Neural progenitor cell (in vitro differentiated cells): Measurements from ENCODE around the gene CLEC20A. TPM values are rescaled to one million over a fixed set of nuclear protein-coding genes. Genes with fewer than 3 reads are reported as not detected.

Experiments
- DNase-seq: peaks from one replicate; pipeline ENCODE4 v3.0.0-alpha.2; 2016; ENCODE audit warnings: low spot score
- H2AFZ ChIP-seq: fragments of 200-600 bp; sonication (generic); replicated peaks from 2 replicates; pipeline ENCODE4 v1.6.1; 2016; ENCODE audit warnings: antibody characterized with exemption
- H3F3A ChIP-seq: fragments of 200-600 bp; sonication (generic); 2 replicates; pipeline ENCODE4 v1.6.1; 2016; ENCODE audit warnings: antibody characterized with exemption, low read depth
- H3K27ac ChIP-seq: fragments of 200-600 bp; sonication (generic); 2 replicates; pipeline ENCODE4 v1.5.1; 2016; ENCODE audit warnings: mild to moderate bottlenecking
- H3K27me3 ChIP-seq: fragments of 200-600 bp; sonication (generic); 2 replicates; pipeline ENCODE4 v1.6.1; 2016; ENCODE audit warnings: mild to moderate bottlenecking, moderate library complexity
- H3K36me3 ChIP-seq: fragments of 200-600 bp; sonication (generic); 2 replicates; pipeline ENCODE4 v1.5.1; 2016
- H3K4me1 ChIP-seq: fragments of 200-600 bp; sonication (generic); 2 replicates; pipeline ENCODE4 v1.6.1; 2016; ENCODE audit warnings: mixed run types
- H3K4me2 ChIP-seq: fragments of 200-600 bp; sonication (generic); 2 replicates; pipeline ENCODE4 v1.6.1; 2016
- H3K4me3 ChIP-seq: fragments of 200-600 bp; sonication (generic); 2 replicates; pipeline ENCODE4 v1.5.1; 2016
- H3K79me2 ChIP-seq: fragments of 200-600 bp; sonication (generic); 2 replicates; pipeline ENCODE4 v1.6.1; 2016; ENCODE audit warnings: low read depth
- H3K9ac ChIP-seq: fragments of 200-600 bp; sonication (generic); 2 replicates; pipeline ENCODE4 v1.6.1; 2016
- H3K9me3 ChIP-seq: fragments of 200-600 bp; sonication (generic); 2 replicates; pipeline ENCODE4 v1.5.1; 2016; ENCODE audit warnings: low read depth
- H4K20me1 ChIP-seq: fragments of 200-600 bp; sonication (generic); 2 replicates; pipeline ENCODE4 v1.6.1; 2016; ENCODE audit warnings: low read depth
- H3K27ac Mint-ChIP-seq: 3 replicates; pipeline ENCODE4 v1.8.0; 2021; ENCODE audit warnings: mixed read lengths
- H3K27me3 Mint-ChIP-seq: 2 replicates; pipeline ENCODE4 v1.8.0; 2022; ENCODE audit warnings: low read depth, mild to moderate bottlenecking, inconsistent platforms, moderate library complexity, mixed read lengths; ENCODE audit not compliant: insufficient read depth
- H3K36me3 Mint-ChIP-seq: 3 replicates; pipeline ENCODE4 v1.8.0; 2021; ENCODE audit warnings: mixed read lengths
- H3K4me1 Mint-ChIP-seq: 3 replicates; pipeline ENCODE4 v1.8.0; 2021; ENCODE audit warnings: mixed read lengths
- H3K4me3 Mint-ChIP-seq: 3 replicates; pipeline ENCODE4 v1.8.0; 2021; ENCODE audit warnings: mild to moderate bottlenecking, moderate library complexity, mixed read lengths
- H3K9me3 Mint-ChIP-seq: 3 replicates; pipeline ENCODE4 v1.8.0; 2020; ENCODE audit warnings: mixed read lengths
- CTCF ChIP-seq: fragments of 200-600 bp; sonication (generic); IDR thresholded peaks from 2 replicates; pipeline ENCODE4 v1.5.1; 2017; ENCODE audit warnings: antibody characterized with exemption, mild to moderate bottlenecking
- EZH2 ChIP-seq: fragments of 200-600 bp; sonication (generic); IDR thresholded peaks from 2 replicates; pipeline ENCODE4 v1.6.1; 2017; ENCODE audit warnings: antibody characterized with exemption, mild to moderate bottlenecking, moderate library complexity
- EZH2phosphoT487 ChIP-seq: fragments of 200-600 bp; sonication (generic); IDR thresholded peaks from 2 replicates; pipeline ENCODE4 v1.6.1; 2017; ENCODE audit warnings: antibody characterized with exemption
- total RNA-seq: library from RNA; depleted of rRNA; stranded (reverse); fragments of >200 nt; gene quantifications from 2 replicates; pipeline ENCODE4 v1.2.3, GENCODE V29; 2015; ENCODE audit warnings: low replicate concordance

The CLEC20A gene
- total RNA-seq, 1 donor from 2014 or later: not detected

DNA sequence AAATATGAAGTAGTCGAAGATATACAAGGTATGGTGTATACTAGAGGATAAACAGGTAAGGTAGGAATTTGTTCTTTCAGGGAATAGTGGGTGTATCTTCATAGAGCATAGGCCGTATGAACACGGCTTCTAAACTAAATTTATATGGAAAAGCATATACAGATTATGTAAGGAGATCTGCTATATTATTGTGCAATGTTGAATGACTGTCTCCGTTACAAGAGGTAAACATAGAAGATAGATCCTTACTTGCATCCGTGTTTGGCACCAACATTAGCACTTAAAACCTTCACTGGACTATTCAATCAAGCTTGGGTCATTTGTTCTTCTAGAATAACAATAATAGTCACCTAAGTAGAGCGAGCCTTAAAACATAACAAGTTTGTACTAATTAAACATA is 45.9 kb downstream of the CLEC20A start:
- Mint-ChIP-seq H3K4me3 (no peak overlapping the region), H3K4me1 (no peaks in the 10 kb centered on the region), H3K27ac (no peak overlapping the region), H3K36me3 (peaks cover 3% of the 10 kb centered on the region), H3K27me3 (peaks cover 2% of the 10 kb centered on the region), H3K9me3 (no peaks in the 10 kb centered on the region)
- no peaks in the 10 kb centered on the region for H3F3A ChIP-seq
- H3K27ac ChIP-seq: no peak overlapping the region
- H3K9ac ChIP-seq: no peak overlapping the region
- H3K4me2 ChIP-seq: no peak overlapping the region
- no peak for DNase-seq
- H3K27me3 ChIP-seq: no peaks in the 10 kb centered on the region
- peaks cover 4% of the 10 kb centered on the region for H3K36me3 ChIP-seq
- no peak for TF ChIP-seq EZH2
- TF ChIP-seq EZH2phosphoT487: no peak
- TF ChIP-seq CTCF: no peak
- no peaks in the 10 kb centered on the region for H3K9me3 ChIP-seq
- no peaks in the 10 kb centered on the region for H3K79me2 ChIP-seq
- no peaks in the 10 kb centered on the region for H3K4me1 ChIP-seq
- no peak overlapping the region for H3K4me3 ChIP-seq
- no peaks in the 10 kb centered on the region for H4K20me1 ChIP-seq
- no peak overlapping the region for H2AFZ ChIP-seq

GRCh38 chr1:178442925-178443324 is 53.8 kb downstream of the CLEC20A start:
- Mint-ChIP-seq H3K4me3 (no peak overlapping the region), H3K27ac (no peak overlapping the region)
- TF ChIP-seq CTCF (no peak), EZH2 (no peak), EZH2phosphoT487 (no peak)

GRCh38 chr1:178438432-178438831 is 58.3 kb downstream of the CLEC20A start:
- no peaks in the 10 kb centered on the region for H3F3A ChIP-seq
- no peaks in the 10 kb centered on the region for H4K20me1 ChIP-seq
- no peaks in the 10 kb centered on the region for H3K4me1 ChIP-seq
- H3K4me3 ChIP-seq: no peak overlapping the region
- Mint-ChIP-seq H3K9me3 (no peaks in the 10 kb centered on the region), H3K27ac (peak overlapping the region; percentile 89), H3K4me1 (peaks cover 6% of the 10 kb centered on the region), H3K36me3 (peaks cover 20% of the 10 kb centered on the region), H3K4me3 (no peak overlapping the region), H3K27me3 (no peaks in the 10 kb centered on the region)
- H3K79me2 ChIP-seq: no peaks in the 10 kb centered on the region
- H3K36me3 ChIP-seq: no peaks in the 10 kb centered on the region
- TF ChIP-seq CTCF (no peak), EZH2phosphoT487 (no peak)
- no peaks in the 10 kb centered on the region for H3K27me3 ChIP-seq
- H3K9ac ChIP-seq: no peak overlapping the region
- no peaks in the 10 kb centered on the region for H3K9me3 ChIP-seq
- no peak overlapping the region for H3K27ac ChIP-seq
- no peak for DNase-seq
- no peak overlapping the region for H3K4me2 ChIP-seq
- no peak overlapping the region for H2AFZ ChIP-seq

More at GRCh38 chr1:178442925-178443324, 53.8 kb downstream of the CLEC20A start:
- H3F3A ChIP-seq: no peaks in the 10 kb centered on the region
- Mint-ChIP-seq H3K36me3 (peaks cover 27% of the 10 kb centered on the region), H3K27me3 (no peaks in the 10 kb centered on the region), H3K9me3 (no peaks in the 10 kb centered on the region), H3K4me1 (peaks cover 6% of the 10 kb centered on the region)
- no peak overlapping the region for H3K9ac ChIP-seq
- H3K27me3 ChIP-seq: no peaks in the 10 kb centered on the region
- no peak overlapping the region for H3K27ac ChIP-seq
- no peaks in the 10 kb centered on the region for H4K20me1 ChIP-seq
- H3K4me1 ChIP-seq: no peaks in the 10 kb centered on the region
- no peaks in the 10 kb centered on the region for H3K36me3 ChIP-seq
- H3K4me3 ChIP-seq: no peak overlapping the region
- H3K79me2 ChIP-seq: no peaks in the 10 kb centered on the region
- DNase-seq: no peak
- no peak overlapping the region for H3K4me2 ChIP-seq
- no peak overlapping the region for H2AFZ ChIP-seq
- no peaks in the 10 kb centered on the region for H3K9me3 ChIP-seq
